Uterus (tissue), 2 donors: ENCODE data around the gene TMEM164.

Experiments
- CTCF ChIP-seq, 4 experiments: fragments of 200-600 bp in 2 of 4; fragments of 450-650 bp in 2 of 4; sonication (generic) in 2 of 4; IDR thresholded peaks; one replicate each; pipeline ENCODE4 v1.5.1; 2016 to 2019; ENCODE audit warnings: antibody characterized with exemption in 4 of 4, mild to moderate bottlenecking in 2 of 4, moderate library complexity in 1 of 4
- POLR2A ChIP-seq, 2 donors: fragments of 450-650 bp; IDR thresholded peaks; one replicate each; pipeline ENCODE4 v1.6.1; 2016; ENCODE audit warnings: antibody characterized with exemption in 2 of 2, mild to moderate bottlenecking in 1 of 2, moderate library complexity in 1 of 2

DNA sequence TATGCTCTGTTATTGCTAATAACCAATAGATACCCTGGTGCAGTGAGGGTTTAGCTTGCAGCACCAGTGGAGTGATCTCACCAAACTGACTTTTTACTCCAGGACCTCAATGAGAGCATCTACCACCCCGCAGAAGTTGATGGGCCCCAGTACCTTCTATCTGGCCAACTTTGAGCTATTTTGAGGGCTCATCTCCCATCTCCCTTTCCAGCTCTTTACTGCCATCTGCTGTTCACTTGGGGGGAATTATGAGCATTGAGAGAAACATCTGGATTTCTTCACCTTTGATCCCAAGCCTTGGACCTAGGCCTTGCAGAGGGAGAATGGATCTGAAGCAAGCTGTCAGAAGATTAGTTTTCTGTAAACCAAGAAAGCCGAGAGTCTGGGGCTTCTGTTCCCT is 143.6 kb downstream of the TMEM164 start:
- TF ChIP-seq CTCF (IDR thresholded peaks at IDR 0.05): peak; percentile 46 to 58 (median 56)
- no peak for TF ChIP-seq POLR2A (IDR thresholded peaks at IDR 0.05)
